Gastrocnemius medialis (tissue), 4 donors: Measurements from ENCODE around the gene STN1.

Experiments
- POLR2A ChIP-seq, 2 donors: fragments of 450-650 bp; IDR thresholded peaks; one replicate each; pipeline ENCODE4 v1.6.1; 2017; ENCODE audit warnings: antibody characterized with exemption in 2 of 2, mild to moderate bottlenecking in 2 of 2, moderate library complexity in 2 of 2
- TF ChIP-seq, protein P1 (sequence below), 5 experiments: fragments of 450-650 bp in 3 of 5; fragments of 200-600 bp in 2 of 5; sonication (generic) in 2 of 5; IDR thresholded peaks in 4 of 5; conservative IDR thresholded peaks in 1 of 5; 1 replicate in 4 of 5; 2 replicates in 1 of 5; pipeline ENCODE4 v1.5.1; 2016 to 2019; ENCODE audit warnings: antibody characterized with exemption in 5 of 5, mild to moderate bottlenecking in 3 of 5, moderate library complexity in 3 of 5

DNA sequence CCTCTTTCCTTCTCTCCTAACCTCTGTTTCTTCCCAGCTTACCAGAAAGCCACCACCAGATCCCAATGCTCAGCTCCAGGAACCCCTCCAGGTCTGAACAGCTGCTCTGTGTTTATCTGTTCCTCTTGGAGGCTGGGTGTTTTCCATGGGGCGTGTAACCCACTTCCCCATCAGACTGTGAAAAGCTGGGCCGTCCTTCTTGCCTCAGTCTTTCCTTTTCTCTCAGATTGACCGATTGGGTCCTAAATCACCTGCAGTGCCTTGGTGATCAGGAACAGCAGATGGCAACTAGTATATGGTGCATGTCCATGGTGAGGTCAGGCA is 67.5 kb downstream of the STN1 start:
- TF ChIP-seq, protein P1, sequence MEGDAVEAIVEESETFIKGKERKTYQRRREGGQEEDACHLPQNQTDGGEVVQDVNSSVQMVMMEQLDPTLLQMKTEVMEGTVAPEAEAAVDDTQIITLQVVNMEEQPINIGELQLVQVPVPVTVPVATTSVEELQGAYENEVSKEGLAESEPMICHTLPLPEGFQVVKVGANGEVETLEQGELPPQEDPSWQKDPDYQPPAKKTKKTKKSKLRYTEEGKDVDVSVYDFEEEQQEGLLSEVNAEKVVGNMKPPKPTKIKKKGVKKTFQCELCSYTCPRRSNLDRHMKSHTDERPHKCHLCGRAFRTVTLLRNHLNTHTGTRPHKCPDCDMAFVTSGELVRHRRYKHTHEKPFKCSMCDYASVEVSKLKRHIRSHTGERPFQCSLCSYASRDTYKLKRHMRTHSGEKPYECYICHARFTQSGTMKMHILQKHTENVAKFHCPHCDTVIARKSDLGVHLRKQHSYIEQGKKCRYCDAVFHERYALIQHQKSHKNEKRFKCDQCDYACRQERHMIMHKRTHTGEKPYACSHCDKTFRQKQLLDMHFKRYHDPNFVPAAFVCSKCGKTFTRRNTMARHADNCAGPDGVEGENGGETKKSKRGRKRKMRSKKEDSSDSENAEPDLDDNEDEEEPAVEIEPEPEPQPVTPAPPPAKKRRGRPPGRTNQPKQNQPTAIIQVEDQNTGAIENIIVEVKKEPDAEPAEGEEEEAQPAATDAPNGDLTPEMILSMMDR (IDR thresholded peaks at IDR 0.05 in 4 of 5, conservative IDR thresholded peaks at IDR 0.05 in 1 of 5), result no peak
- no peak for TF ChIP-seq POLR2A (IDR thresholded peaks at IDR 0.05)
